Naive thymus-derived CD4-positive, alpha-beta T cell (primary cell): ENCODE measurements around the gene CIDEC. TPM values are rescaled to one million over a fixed set of nuclear protein-coding genes. Genes with fewer than 3 reads are reported as not detected.

Experiments
- ATAC-seq: fragments of 150-1000 bp; cut with Tn5 transposase; 2 replicates; pipeline ENCODE4 v1.10.0; 2021; ENCODE audit warnings: mild to moderate bottlenecking, moderate library complexity
- CTCF ChIA-PET: fragments of 350-600 bp; sonication (Branson Sonifier 250); formaldehyde crosslinking; loops from one replicate; lab custom pipeline; 2021; ENCODE audit warnings: antibody characterized with exemption; lab: Charles Lee
- POLR2A ChIA-PET: fragments of 350-600 bp; sonication (Branson Sonifier 250); formaldehyde crosslinking; loops from one replicate; lab custom pipeline; 2021; ENCODE audit warnings: antibody characterized with exemption, inconsistent platforms; lab: Charles Lee
- DNase-seq, 9 donors: peaks; one replicate each; pipeline versions ENCODE4 v3.0.0 to v3.0.0-alpha.2; 2020 to 2022; ENCODE audit warnings: mixed read lengths in 1 of 9
- H3K27ac ChIP-seq: one replicate; pipeline ENCODE4 v1.7.0; 2013; ENCODE audit warnings: mild to moderate bottlenecking, low read depth, low read length, moderate library complexity
- H3K27me3 ChIP-seq, 2 donors: one replicate each; pipeline ENCODE4 v1.7.0; 2013; ENCODE audit warnings: low read length in 2 of 2, mild to moderate bottlenecking in 2 of 2, moderate library complexity in 2 of 2; ENCODE audit not compliant: control insufficient read depth in 2 of 2, insufficient read depth in 2 of 2
- H3K36me3 ChIP-seq, 3 experiments: 1 replicate in 2 of 3; 2 replicates in 1 of 3; pipeline ENCODE4 v1.7.0; 2013; ENCODE audit warnings: low read length in 3 of 3, mild to moderate bottlenecking in 3 of 3, moderate library complexity in 1 of 3; ENCODE audit not compliant: insufficient read depth in 3 of 3, control insufficient read depth in 2 of 3
- H3K4me1 ChIP-seq, 2 donors: one replicate each; pipeline ENCODE4 v1.7.0; 2013; ENCODE audit warnings: low read length in 2 of 2, mild to moderate bottlenecking in 2 of 2, moderate library complexity in 1 of 2; ENCODE audit not compliant: control insufficient read depth in 2 of 2, insufficient read depth in 2 of 2
- H3K4me3 ChIP-seq: 2 replicates; pipeline ENCODE4 v1.7.0; 2013; ENCODE audit warnings: mild to moderate bottlenecking, low read length
- H3K9me3 ChIP-seq, 3 experiments: 1 replicate in 2 of 3; 2 replicates in 1 of 3; pipeline ENCODE4 v1.7.0; 2013; ENCODE audit warnings: low read length in 3 of 3; ENCODE audit not compliant: control insufficient read depth in 2 of 3
- H3K27ac Mint-ChIP-seq, 9 donors: one replicate each; pipeline ENCODE4 v1.8.0; 2020 to 2022; ENCODE audit warnings: mixed read lengths in 9 of 9, mild to moderate bottlenecking in 8 of 9, moderate library complexity in 5 of 9, inconsistent platforms in 2 of 9
- H3K27me3 Mint-ChIP-seq, 5 donors: one replicate each; pipeline ENCODE4 v1.8.0; 2021 to 2022; ENCODE audit warnings: mixed read lengths in 5 of 5, mild to moderate bottlenecking in 1 of 5
- H3K36me3 Mint-ChIP-seq, 5 donors: one replicate each; pipeline ENCODE4 v1.8.0; 2020 to 2022; ENCODE audit warnings: mixed read lengths in 5 of 5, mild to moderate bottlenecking in 3 of 5, inconsistent platforms in 1 of 5
- H3K4me1 Mint-ChIP-seq, 7 donors: one replicate each; pipeline ENCODE4 v1.8.0; 2020 to 2022; ENCODE audit warnings: mixed read lengths in 7 of 7, mild to moderate bottlenecking in 3 of 7, inconsistent platforms in 1 of 7
- H3K4me3 Mint-ChIP-seq, 10 donors: one replicate each; pipeline ENCODE4 v1.8.0; 2020 to 2022; ENCODE audit warnings: mild to moderate bottlenecking in 10 of 10, mixed read lengths in 10 of 10, moderate library complexity in 6 of 10, inconsistent platforms in 2 of 10
- H3K9me3 Mint-ChIP-seq, 11 donors: one replicate each; pipeline ENCODE4 v1.8.0; 2020 to 2022; ENCODE audit warnings: mixed read lengths in 11 of 11, mild to moderate bottlenecking in 4 of 11, inconsistent platforms in 1 of 11, moderate library complexity in 1 of 11
- intact Hi-C, 2 donors: fragments of 100-400 bp; cut with micrococcal nuclease; formaldehyde crosslinking; loops; one replicate each; pipeline ENCODE4 v1.15.1; 2023
- polyA plus RNA-seq, 2 donors: library from polyadenylated mRNA; unstranded; fragments of 300-500 nt; fragmentation: Illumina TruSeq; gene quantifications; one replicate each; pipeline ENCODE4 v1.2.3, GENCODE V29; 2021
- total RNA-seq, 6 experiments: library from RNA in 5 of 6; stranded (reverse) in 5 of 6; gene quantifications; 1 replicate in 5 of 6; 2 replicates in 1 of 6; pipeline ENCODE4 v1.2.3 and lab custom pipeline; 2021 to 2026

Gene CIDEC
- total and polyA plus RNA-seq, 7 experiments from 2014 or later = not detected

GRCh38 chr3:9912294-9912935, 32.4 kb upstream of the CIDEC start:
- intact Hi-C loops = no loop called here
- H3K9me3 Mint-ChIP-seq = no peaks in the 10 kb centered on the region
- DNase-seq (no peak), ATAC-seq (peak; percentile 44)
- no peaks in the 10 kb centered on the region for H3K36me3 Mint-ChIP-seq
- Histone ChIP-seq H3K27me3 (no peaks in the 10 kb centered on the region), H3K4me1 (peaks cover 0 to 11% of the 10 kb centered on the region in 2 donors), H3K27ac (no peak overlapping the region), H3K9me3 (no peaks in the 10 kb centered on the region), H3K36me3 (no peaks in the 10 kb centered on the region), H3K4me3 (no peak overlapping the region)
- peaks cover 0 to 26% (median 8%) of the 10 kb centered on the region in 7 donors for H3K4me1 Mint-ChIP-seq
- peak overlapping the region in 1 of 9 donors; percentile 5 for H3K27ac Mint-ChIP-seq
- H3K27me3 Mint-ChIP-seq = peaks cover 0 to 5% (median 0%) of the 10 kb centered on the region in 5 donors
- no peak overlapping the region for H3K4me3 Mint-ChIP-seq
- ChIA-PET CTCF (no interaction called here), POLR2A (interaction anchor here (1.7 to 2.3 kb wide), 2 partner anchors 19 to 21 kb away, joined by 3 to 9 read pairs; partner anchors contain the start of gene CRELD1)

GRCh38 chr3:9911863-9912262, 31.8 kb upstream of the CIDEC start:
- H3K36me3 Mint-ChIP-seq = no peaks in the 10 kb centered on the region
- ChIA-PET POLR2A (interaction anchor here (1.7 to 2.3 kb wide), 2 partner anchors 19 to 21 kb away, joined by 3 to 9 read pairs; partner anchors contain the start of gene CRELD1), CTCF (no interaction called here)
- H3K4me1 ChIP-seq = peaks cover 0 to 11% of the 10 kb centered on the region in 2 donors
- no peaks in the 10 kb centered on the region for H3K27me3 ChIP-seq
- no peaks in the 10 kb centered on the region for H3K9me3 Mint-ChIP-seq
- H3K4me3 ChIP-seq = no peak overlapping the region
- intact Hi-C loops = no loop called here
- no peak overlapping the region for H3K4me3 Mint-ChIP-seq
- no peak for DNase-seq
- no peak for ATAC-seq
- H3K27ac ChIP-seq = no peak overlapping the region
- peaks cover 0 to 25% (median 8%) of the 10 kb centered on the region in 7 donors for H3K4me1 Mint-ChIP-seq
- peaks cover 0 to 5% (median 0%) of the 10 kb centered on the region in 5 donors for H3K27me3 Mint-ChIP-seq
- H3K9me3 ChIP-seq = no peaks in the 10 kb centered on the region
- H3K27ac Mint-ChIP-seq = peak overlapping the region in 1 of 9 donors; percentile 5
- H3K36me3 ChIP-seq = no peaks in the 10 kb centered on the region

- H3K36me3 ChIP-seq = no peaks in the 10 kb centered on the region
- no peak for ATAC-seq
- no peaks in the 10 kb centered on the region for H3K4me1 ChIP-seq
- POLR2A ChIA-PET = no interaction called here
- CTCF ChIA-PET = no interaction called here
- no peaks in the 10 kb centered on the region for H3K27me3 ChIP-seq
- no peaks in the 10 kb centered on the region for H3K9me3 Mint-ChIP-seq
- H3K9me3 ChIP-seq = no peaks in the 10 kb centered on the region
- no peak overlapping the region for H3K4me3 ChIP-seq
- H3K27ac Mint-ChIP-seq = no peak overlapping the region
- intact Hi-C loops = no loop called here
- DNase-seq = no peak
- H3K4me1 Mint-ChIP-seq = peaks cover 0 to 15% (median 0%) of the 10 kb centered on the region in 7 donors
- H3K36me3 Mint-ChIP-seq = no peaks in the 10 kb centered on the region
- no peak overlapping the region for H3K27ac ChIP-seq
- peaks cover 0 to 5% (median 0%) of the 10 kb centered on the region in 5 donors for H3K27me3 Mint-ChIP-seq
- H3K4me3 Mint-ChIP-seq = no peak overlapping the region
Observed at GRCh38 chr3:9909221-9910013, 29.4 kb upstream of the CIDEC start.

- Mint-ChIP-seq H3K4me3 (no peak overlapping the region), H3K9me3 (no peaks in the 10 kb centered on the region), H3K4me1 (peaks cover 3 to 22% (median 6%) of the 10 kb centered on the region in 7 donors), H3K36me3 (no peaks in the 10 kb centered on the region), H3K27me3 (peaks cover 0 to 5% (median 0%) of the 10 kb centered on the region in 5 donors), H3K27ac (no peak overlapping the region)
- H3K4me1 ChIP-seq = no peaks in the 10 kb centered on the region
- ATAC-seq (no peak), DNase-seq (no peak)
- no peaks in the 10 kb centered on the region for H3K36me3 ChIP-seq
- H3K27ac ChIP-seq = no peak overlapping the region
- no peaks in the 10 kb centered on the region for H3K9me3 ChIP-seq
- ChIA-PET CTCF (no interaction called here), POLR2A (interaction anchor here (0.5 kb wide), 1 partner anchor 50 kb away, joined by 4 read pairs; no protein-coding TSS in a partner anchor)
- intact Hi-C loops = no loop called here
- no peaks in the 10 kb centered on the region for H3K27me3 ChIP-seq
- H3K4me3 ChIP-seq = no peak overlapping the region
Observed at GRCh38 chr3:9908286-9908685, 28.2 kb upstream of the CIDEC start.

- Histone ChIP-seq H3K4me3 (no peak overlapping the region), H3K4me1 (peaks cover 10 to 13% of the 10 kb centered on the region in 2 donors), H3K36me3 (no peaks in the 10 kb centered on the region), H3K27me3 (no peaks in the 10 kb centered on the region), H3K27ac (no peak overlapping the region), H3K9me3 (no peaks in the 10 kb centered on the region)
- H3K4me3 Mint-ChIP-seq = no peak overlapping the region
- H3K9me3 Mint-ChIP-seq = no peaks in the 10 kb centered on the region
- H3K36me3 Mint-ChIP-seq = no peaks in the 10 kb centered on the region
- intact Hi-C loops = no loop called here
- H3K27me3 Mint-ChIP-seq = peaks cover 0 to 5% (median 0%) of the 10 kb centered on the region in 5 donors
- ATAC-seq (no peak), DNase-seq (no peak)
- H3K4me1 Mint-ChIP-seq = peaks cover 14 to 34% (median 20%) of the 10 kb centered on the region in 7 donors
- ChIA-PET CTCF (no interaction called here), POLR2A (no interaction called here)
- H3K27ac Mint-ChIP-seq = no peak overlapping the region
Observed at GRCh38 chr3:9906480-9906879, 26.4 kb upstream of the CIDEC start.

GRCh38 chr3:9903904-9904303, 23.9 kb upstream of the CIDEC start:
- DNase-seq (no peak), ATAC-seq (no peak)
- ChIA-PET CTCF (interaction anchor here (0.7 kb wide), 1 partner anchor 327 kb away, joined by 3 read pairs; no protein-coding TSS in a partner anchor), POLR2A (no interaction called here)
- Mint-ChIP-seq H3K9me3 (no peaks in the 10 kb centered on the region), H3K27ac (no peak overlapping the region), H3K27me3 (no peaks in the 10 kb centered on the region), H3K36me3 (no peaks in the 10 kb centered on the region), H3K4me3 (peak overlapping the region in 1 of 10 donors; percentile 33), H3K4me1 (peaks cover 14 to 30% (median 24%) of the 10 kb centered on the region in 7 donors)
- intact Hi-C loops = no loop called here
- Histone ChIP-seq H3K27ac (no peak overlapping the region), H3K9me3 (no peaks in the 10 kb centered on the region), H3K36me3 (no peaks in the 10 kb centered on the region), H3K4me1 (peaks cover 10 to 13% of the 10 kb centered on the region in 2 donors), H3K4me3 (no peak overlapping the region), H3K27me3 (no peaks in the 10 kb centered on the region)
